ENCODE results near the gene ADD3.

DNA sequence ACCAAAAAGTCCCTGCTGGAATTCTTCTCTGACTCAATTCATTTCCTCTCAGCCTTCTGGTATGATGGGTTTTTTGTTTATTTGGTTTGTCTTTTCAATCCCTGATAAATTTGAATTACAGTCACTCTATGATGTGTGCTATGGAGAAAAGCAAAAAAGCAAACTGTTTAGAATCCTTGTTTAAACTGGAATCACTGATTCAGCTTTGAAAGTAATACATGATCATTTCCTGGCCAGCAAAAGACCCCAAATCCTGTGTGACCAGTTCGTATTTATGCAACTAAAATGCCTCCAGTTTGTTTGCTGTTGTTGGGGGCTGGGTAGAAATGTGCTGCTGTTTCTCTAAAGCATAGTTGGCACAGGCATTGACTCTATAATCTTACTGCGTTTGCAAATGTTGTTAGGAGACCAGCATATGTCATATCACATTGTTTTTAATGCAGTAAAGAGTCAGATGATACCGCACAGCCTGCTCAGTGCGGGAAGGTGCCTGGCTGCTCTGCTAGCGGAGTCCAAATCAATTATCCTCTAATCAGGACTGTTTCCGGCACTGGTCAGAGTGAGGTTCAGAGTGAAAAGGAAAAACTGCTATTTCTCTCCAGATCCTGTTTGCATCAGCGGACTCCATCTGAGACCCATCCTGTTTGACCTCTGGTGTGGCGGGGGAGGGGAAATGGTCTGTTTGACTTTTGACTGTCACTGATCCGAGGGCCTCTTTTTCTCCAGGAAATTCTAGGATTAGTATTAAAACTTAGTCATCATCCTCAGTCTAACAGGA, 40.6 kb upstream of the ADD3 start:
- TF ChIP-seq POLR2A (IDR thresholded peaks at IDR 0.05; ENCODE audit: low read depth, low read length), result no peak
- TF ChIP-seq POLR2AphosphoS5 (IDR thresholded peaks at IDR 0.05; ENCODE audit: low read depth, low read length), result no peak
- TF ChIP-seq TAF1 (IDR thresholded peaks at IDR 0.05; ENCODE audit: low read depth, low read length), result no peak
- no peak for TF ChIP-seq SPI1 (IDR thresholded peaks at IDR 0.05; ENCODE audit: low read depth, low read length)
